T-helper 1 cell treated with Interleukin-12 subunit alpha and Interleukin-12 subunit beta and Interleukin-4 antibody, amounts not matched to agents 30 μg/mL and 1 μg/mL, for 36 hours (primary cell): ENCODE data around the gene ACTN1.

ENCODE experiments used
- H3K27ac Mint-ChIP-seq: one replicate; pipeline ENCODE4 v1.8.0; 2021; ENCODE audit warnings: mild to moderate bottlenecking, mixed read lengths
- H3K27me3 Mint-ChIP-seq: one replicate; pipeline ENCODE4 v1.8.0; 2021; ENCODE audit warnings: low read depth, mixed read lengths
- H3K36me3 Mint-ChIP-seq: one replicate; pipeline ENCODE4 v1.8.0; 2021; ENCODE audit warnings: low read depth, mixed read lengths
- H3K4me1 Mint-ChIP-seq: one replicate; pipeline ENCODE4 v1.8.0; 2021; ENCODE audit warnings: low read depth, mixed read lengths
- H3K4me3 Mint-ChIP-seq: one replicate; pipeline ENCODE4 v1.8.0; 2021; ENCODE audit warnings: mild to moderate bottlenecking, moderate library complexity, mixed read lengths
- H3K9me3 Mint-ChIP-seq: one replicate; pipeline ENCODE4 v1.8.0; 2021; ENCODE audit warnings: mixed read lengths

ACTN1 gene

DNA sequence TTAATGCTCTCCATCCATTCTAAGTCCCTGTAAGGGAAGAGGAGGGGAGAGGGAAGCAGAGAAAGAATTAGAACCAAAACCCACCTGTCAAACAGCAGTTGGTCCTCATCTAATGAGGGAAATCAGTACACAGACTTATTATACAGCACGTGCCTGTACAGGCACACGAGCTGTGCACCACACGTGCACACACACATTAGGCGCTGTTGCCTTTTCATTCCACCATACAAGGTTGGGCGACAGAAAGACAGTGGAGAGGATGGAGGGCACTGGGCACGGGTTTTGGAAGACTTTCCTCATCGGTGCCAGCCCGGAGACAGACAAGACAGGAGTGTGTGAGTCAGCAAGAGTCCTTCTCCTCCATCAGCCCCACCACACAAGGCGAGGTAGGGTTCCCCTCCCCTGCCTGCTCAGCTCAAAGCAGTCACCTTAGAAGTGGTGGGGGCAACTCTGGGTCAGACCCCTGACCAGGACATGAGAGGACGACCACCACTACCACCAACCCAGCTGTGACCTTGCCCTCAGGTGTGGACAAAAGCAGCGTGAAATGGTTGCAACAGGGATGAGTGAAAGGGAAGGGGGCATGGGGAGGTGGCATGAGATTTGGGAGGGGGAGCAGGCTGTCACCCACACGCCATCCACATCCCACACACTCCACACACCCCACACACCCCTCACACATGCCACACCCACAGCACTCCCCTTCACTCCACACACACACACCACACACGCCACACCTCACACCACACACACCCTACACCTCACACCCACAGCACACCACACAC, 80.7 kb downstream of the ACTN1 start:
- Mint-ChIP-seq H3K36me3 (peaks cover 5% of the 10 kb centered on the region), H3K9me3 (no peaks in the 10 kb centered on the region), H3K27ac (peak overlapping the region; percentile 59), H3K4me3 (no peak overlapping the region), H3K4me1 (peaks cover 22% of the 10 kb centered on the region), H3K27me3 (no peaks in the 10 kb centered on the region)

DNA sequence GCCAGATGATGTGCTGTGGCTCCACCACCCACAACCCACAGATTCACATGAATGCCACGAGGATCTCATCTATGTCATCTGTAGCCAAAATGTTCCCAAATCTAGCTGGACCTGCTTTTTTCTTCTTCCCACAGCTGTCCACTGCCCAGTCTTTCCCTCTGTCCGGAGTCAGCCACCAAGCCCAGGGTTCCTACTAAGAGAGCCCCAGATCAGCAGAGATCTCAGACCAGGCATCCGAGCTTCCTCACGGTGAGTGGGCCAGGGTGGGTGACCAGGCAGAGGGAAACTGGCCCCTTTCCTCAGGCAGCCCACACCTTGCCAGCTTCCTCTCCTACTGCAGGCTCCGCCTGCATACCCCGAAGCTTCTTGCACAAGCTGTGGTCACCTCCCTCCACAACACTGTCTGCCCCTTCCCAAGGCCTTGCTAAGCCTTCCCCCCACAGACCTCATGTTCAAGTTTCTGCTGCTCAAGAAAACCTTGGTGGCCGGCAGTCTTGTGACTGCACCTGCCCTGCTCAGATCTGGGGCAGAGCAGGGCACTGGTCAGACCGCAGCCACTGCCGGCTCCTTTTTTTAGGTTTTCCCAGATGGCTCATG, 81.4 kb downstream of the ACTN1 start:
- Mint-ChIP-seq H3K4me1 (peaks cover 22% of the 10 kb centered on the region), H3K36me3 (peaks cover 5% of the 10 kb centered on the region), H3K4me3 (no peak overlapping the region), H3K27me3 (no peaks in the 10 kb centered on the region), H3K9me3 (no peaks in the 10 kb centered on the region), H3K27ac (no peak overlapping the region)

DNA sequence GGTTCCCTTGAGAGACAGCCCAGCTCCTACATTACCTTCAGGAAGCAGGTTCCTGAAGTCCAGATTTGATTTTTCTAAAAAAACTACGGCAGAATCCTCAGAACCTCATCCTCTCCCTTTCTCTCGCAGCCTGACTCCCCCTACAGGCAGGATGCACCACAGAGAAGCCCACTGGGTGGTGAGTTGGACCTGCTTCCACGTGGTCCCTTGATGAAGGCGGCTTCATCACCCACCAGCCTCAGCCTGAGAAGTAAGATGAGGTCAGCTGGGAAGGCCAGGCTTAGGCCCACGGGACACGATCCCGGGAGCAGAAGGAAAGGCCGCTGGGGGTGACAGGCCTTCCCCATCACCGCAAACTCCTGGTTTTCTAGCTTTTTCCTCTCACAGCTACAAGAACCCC, 83.0 kb downstream of the ACTN1 start:
- Mint-ChIP-seq H3K27me3 (no peaks in the 10 kb centered on the region), H3K36me3 (peaks cover 5% of the 10 kb centered on the region), H3K27ac (no peak overlapping the region), H3K4me3 (no peak overlapping the region), H3K4me1 (peaks cover 22% of the 10 kb centered on the region), H3K9me3 (no peaks in the 10 kb centered on the region)

DNA sequence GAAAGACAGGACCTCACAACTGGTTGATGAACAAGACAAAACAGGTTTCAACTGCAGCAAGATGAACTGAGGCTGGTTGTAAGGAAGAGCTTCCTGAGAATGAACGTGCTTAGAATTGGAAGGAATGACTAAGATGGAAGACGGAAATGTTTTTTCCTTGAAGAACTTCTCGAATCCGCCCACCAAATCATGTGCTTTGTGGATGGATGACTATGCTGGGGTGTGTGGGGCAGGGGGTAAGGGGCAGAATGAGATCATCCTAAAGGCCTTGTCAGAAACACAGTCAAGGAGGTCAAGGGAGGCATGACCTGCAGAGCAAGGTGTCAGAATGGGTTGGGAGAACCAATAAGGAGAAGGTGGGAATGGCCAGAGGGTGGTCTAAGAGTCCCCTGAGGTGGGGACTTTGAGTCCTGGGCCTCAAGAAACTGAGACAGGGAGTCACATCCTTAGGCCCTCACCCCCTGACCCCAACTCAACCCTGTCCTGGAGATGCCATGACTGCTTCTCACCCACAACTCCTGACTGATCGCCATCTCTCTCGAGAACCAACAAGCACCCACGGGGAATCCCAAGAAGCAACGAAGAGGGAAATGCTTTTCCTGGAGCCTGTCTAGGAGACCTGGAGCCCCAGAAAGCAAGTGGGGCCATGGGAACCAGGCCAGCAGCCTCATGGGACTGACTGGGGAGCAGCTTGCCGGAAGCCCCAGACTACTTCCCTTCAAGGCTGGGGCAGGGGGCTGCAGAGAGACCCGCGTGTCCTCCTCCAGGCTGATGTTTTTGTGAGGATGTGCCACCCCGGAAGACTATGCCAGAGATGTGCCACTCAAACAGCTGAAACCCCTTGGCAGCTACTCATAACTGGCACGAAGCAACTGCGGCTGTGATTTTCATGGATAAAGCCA, 84.0 kb downstream of the ACTN1 start:
- no peak overlapping the region for H3K4me3 Mint-ChIP-seq
- no peaks in the 10 kb centered on the region for H3K27me3 Mint-ChIP-seq
- H3K36me3 Mint-ChIP-seq, result peaks cover 5% of the 10 kb centered on the region
- H3K27ac Mint-ChIP-seq, result no peak overlapping the region
- H3K9me3 Mint-ChIP-seq, result no peaks in the 10 kb centered on the region
- H3K4me1 Mint-ChIP-seq, result peaks cover 22% of the 10 kb centered on the region

DNA sequence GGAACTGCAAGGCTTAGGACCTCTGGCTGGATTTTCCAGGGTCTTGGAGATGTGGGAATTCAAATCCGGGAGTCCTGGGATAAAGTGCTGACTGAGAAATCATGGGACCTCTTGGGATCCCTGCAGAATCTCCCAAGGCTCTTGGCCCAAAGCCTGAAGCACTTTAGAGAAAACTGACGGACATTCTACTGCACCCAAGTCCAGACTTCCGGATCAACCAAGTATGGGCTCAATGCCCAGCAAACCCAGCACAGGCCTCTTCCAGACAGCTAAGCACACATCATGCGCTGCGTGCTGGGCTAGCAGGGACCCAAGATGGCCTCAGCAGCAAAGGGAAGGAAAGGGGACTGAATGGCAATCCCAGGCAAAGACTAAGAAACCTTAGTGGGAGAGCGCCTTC, 85.0 kb downstream of the ACTN1 start:
- Mint-ChIP-seq H3K27ac (no peak overlapping the region), H3K4me1 (peaks cover 16% of the 10 kb centered on the region), H3K9me3 (no peaks in the 10 kb centered on the region), H3K4me3 (no peak overlapping the region), H3K27me3 (no peaks in the 10 kb centered on the region), H3K36me3 (peaks cover under 1% of the 10 kb centered on the region)

DNA sequence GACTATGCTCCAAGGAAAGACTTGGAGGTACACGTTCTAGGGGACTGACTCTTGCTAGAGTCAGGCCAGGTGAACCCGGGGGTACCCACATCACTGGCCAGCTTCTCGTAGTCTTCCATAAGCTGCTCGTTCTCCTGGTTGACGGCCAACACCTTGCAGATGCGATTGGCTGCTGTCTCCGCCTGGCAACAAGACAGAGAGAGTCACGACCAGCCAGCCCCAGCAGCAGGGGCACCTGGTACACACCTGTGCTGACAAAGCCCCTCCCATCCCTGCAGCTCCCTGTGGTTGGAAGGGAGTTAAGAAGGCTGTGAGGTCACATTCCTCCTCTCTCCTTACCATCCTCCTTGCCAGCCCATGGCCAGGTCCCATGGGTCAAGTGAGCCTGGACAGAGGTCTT, 85.5 kb downstream of the ACTN1 start:
- Mint-ChIP-seq H3K36me3 (no peaks in the 10 kb centered on the region), H3K4me3 (no peak overlapping the region), H3K4me1 (peaks cover 13% of the 10 kb centered on the region), H3K27me3 (no peaks in the 10 kb centered on the region), H3K9me3 (no peaks in the 10 kb centered on the region), H3K27ac (no peak overlapping the region)

DNA sequence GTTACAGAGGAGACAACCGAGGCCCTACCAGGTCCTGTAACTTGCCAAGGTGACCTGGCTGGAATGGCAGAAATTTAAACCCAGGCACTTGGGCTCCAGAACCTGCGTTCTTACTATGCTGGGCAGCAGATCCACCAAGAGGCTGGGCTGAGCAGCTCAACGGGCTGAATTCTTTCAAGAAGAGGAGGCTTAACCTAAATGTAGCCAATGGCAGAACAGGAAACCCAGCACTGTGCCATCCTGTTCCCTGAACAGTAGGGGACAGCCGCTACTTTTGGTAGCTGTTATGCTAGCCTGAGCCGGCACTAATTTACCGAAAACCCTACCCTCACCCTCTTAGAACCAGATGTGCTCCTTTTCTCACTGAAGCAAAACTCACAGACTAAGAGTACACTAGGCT, 86.1 kb downstream of the ACTN1 start:
- no peak overlapping the region for H3K4me3 Mint-ChIP-seq
- H3K27me3 Mint-ChIP-seq, result no peaks in the 10 kb centered on the region
- no peaks in the 10 kb centered on the region for H3K36me3 Mint-ChIP-seq
- peaks cover 7% of the 10 kb centered on the region for H3K4me1 Mint-ChIP-seq
- no peaks in the 10 kb centered on the region for H3K9me3 Mint-ChIP-seq
- no peak overlapping the region for H3K27ac Mint-ChIP-seq

DNA sequence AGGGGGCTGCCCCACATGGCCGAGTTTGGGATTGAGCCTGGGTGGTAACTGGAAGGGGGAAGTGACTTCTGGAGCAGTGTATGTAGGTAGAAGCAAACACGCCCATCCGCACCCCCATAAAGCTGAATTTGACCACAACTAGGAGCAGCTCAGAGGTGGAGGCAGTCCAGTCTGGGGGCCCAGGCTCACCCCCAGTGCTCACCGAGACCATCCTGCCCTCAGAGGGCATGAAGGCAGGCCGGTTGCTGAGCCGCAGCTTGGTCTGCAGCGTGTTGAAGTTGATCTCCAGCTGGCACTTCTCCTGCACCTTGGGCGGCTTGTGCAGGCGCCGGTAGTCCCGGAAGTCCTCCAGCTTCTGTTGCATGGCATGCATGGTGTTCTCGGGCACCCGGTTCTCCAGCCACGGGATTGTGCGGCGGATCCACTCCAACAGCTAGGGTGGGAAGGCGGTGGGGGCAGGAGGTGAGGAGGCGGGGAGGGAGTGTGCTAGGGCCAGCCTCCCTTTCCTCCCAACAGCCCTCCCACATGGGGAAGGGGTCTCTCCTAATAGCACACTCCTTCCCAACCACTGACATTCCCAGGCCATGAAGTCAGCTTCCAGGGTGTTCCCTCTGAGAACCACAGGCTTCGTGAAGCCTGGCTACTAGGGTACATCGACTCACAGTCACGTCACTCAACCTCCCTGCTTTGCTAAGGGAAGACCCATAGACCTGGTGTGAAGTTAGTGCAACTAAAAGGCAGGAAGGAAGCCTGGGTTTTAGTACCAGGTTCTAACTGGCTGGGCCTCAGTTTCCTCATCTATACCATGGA, 87.0 kb downstream of the ACTN1 start:
- no peaks in the 10 kb centered on the region for H3K9me3 Mint-ChIP-seq
- no peak overlapping the region for H3K4me3 Mint-ChIP-seq
- no peaks in the 10 kb centered on the region for H3K36me3 Mint-ChIP-seq
- H3K4me1 Mint-ChIP-seq, result peaks cover 2% of the 10 kb centered on the region
- H3K27me3 Mint-ChIP-seq, result no peaks in the 10 kb centered on the region
- H3K27ac Mint-ChIP-seq, result no peak overlapping the region

DNA sequence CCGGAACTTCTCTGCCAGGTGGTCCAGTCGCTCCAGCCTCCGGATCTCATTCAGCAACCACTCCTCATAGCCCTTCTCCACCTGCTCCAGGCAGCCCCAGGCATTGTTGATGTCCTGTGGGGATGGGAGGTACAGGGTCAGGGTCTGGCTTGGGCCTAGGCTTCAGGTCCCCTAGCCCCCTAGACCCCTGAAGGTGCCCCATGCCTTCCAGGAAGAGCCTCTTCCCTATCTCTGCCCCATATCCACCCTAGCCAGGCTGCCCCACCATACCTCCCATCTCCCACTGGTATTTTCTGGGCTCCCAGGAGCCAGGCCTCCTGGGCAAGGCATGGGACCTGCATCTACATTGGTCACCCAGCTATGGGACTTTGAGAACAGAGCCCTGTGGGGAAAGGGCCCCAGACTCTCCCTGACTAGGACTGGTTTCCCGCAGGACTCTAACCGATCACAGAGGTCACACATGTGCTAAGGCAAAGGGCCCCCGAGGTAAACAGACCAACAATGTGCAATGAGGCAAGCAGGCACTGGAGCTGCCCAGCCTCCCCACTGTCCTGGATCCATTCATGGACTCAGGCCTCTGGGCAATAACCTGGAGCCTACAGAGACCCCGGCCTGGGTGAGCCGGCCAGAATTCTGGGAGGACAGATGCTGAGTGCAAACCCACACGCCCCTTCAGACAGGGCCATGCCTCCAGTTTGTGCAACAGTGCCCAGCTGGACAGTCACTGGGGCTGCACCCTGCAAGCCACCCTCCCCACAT, 88.8 kb downstream of the ACTN1 start:
- Mint-ChIP-seq H3K27me3 (no peaks in the 10 kb centered on the region), H3K27ac (no peak overlapping the region), H3K4me1 (peaks cover 2% of the 10 kb centered on the region), H3K9me3 (no peaks in the 10 kb centered on the region), H3K36me3 (no peaks in the 10 kb centered on the region), H3K4me3 (no peak overlapping the region)

DNA sequence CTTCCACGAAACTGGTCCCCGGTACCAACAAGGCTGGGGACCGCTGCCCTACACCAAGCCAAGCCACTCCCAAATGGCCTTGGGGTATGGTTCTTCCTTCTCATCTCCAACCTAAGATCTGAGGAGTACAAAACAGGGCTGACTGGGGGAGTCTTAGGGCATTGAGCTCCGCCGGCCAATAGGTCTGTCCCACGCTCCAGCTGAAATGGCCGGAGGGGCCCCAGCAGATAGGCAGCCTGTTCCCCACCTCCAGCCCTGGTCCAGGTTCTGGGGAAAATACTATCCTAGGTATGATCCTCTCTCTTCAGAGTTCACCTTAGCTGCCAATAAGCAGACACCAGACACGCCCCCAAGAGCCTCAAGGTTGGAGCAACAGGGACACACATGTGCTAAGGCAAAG, 90.2 kb downstream of the ACTN1 start:
- H3K27me3 Mint-ChIP-seq, result no peaks in the 10 kb centered on the region
- H3K27ac Mint-ChIP-seq, result no peak overlapping the region
- H3K36me3 Mint-ChIP-seq, result no peaks in the 10 kb centered on the region
- no peaks in the 10 kb centered on the region for H3K9me3 Mint-ChIP-seq
- H3K4me3 Mint-ChIP-seq, result no peak overlapping the region
- H3K4me1 Mint-ChIP-seq, result no peaks in the 10 kb centered on the region

DNA sequence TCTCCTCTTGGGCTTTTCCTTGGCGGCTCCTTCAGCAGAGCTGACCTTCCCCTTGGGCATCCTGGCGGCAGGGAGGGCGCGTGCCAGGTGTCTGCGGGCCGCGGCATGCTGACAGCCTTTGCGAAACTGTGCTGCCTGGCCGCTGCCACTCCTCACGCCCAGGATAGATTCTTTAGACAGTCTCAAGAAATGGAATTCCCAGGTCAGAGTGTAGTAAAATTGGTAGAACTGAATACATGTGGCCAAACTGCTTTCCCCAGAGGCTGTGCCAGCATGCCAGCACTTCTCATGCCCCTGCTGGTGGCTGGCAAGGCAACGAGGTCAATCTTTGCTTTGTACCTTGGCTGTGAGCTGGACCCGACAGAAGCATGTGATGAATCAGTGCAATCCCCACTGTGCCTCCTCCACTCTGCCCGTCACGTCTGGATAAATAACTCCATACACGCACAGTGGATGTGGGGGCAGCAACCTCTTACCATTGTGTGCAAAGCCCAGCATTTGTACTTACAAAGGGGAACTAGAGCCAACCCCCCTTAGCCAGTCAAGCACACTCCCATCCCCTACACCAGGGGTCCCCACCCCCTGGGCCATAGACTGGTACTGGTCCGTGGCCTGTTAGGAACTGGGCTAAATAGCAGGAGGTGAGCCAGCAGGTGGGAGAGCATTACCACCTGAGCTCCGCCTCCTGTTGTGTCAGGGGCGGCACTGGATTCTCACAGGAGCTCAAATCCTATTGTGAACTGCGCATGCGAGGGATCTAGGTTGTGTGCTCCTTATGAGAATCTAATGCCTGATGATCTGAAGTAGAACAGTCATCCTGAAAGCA, 90.9 kb downstream of the ACTN1 start:
- Mint-ChIP-seq H3K27me3 (no peaks in the 10 kb centered on the region), H3K4me1 (no peaks in the 10 kb centered on the region), H3K27ac (no peak overlapping the region), H3K4me3 (no peak overlapping the region), H3K36me3 (no peaks in the 10 kb centered on the region), H3K9me3 (no peaks in the 10 kb centered on the region)

DNA sequence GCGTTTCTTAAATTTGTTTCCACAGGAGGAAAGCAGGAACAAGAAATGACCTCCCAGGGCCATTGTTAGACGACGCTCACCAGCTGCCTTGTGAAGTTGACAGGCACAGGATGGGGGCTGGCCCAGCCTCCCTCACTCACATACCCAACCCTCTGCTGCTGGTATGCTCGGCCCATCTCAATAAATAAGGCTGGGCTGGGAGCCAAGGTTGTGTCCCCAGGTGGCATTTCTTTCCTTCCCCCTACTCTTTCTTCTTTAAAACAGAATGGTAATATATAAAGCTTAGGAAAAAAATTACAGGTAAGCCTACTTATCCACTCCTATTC, 93.0 kb downstream of the ACTN1 start:
- H3K4me1 Mint-ChIP-seq, result no peaks in the 10 kb centered on the region
- H3K36me3 Mint-ChIP-seq, result peaks cover 5% of the 10 kb centered on the region

More for the DNA sequence above, 93.0 kb downstream of the ACTN1 start:
- H3K27ac Mint-ChIP-seq, result no peak overlapping the region
- H3K4me3 Mint-ChIP-seq, result no peak overlapping the region
- H3K27me3 Mint-ChIP-seq, result no peaks in the 10 kb centered on the region
- no peaks in the 10 kb centered on the region for H3K9me3 Mint-ChIP-seq
